T47D (cell line): ENCODE data around the gene LOXHD1.

Source experiments
- DNase-seq, 2 experiments: peaks; one replicate each; pipeline versions ENCODE4 v3.0.0 to v3.0.0-alpha.2; 2011 to 2012; ENCODE audit warnings: low read depth in 1 of 2, low spot score in 1 of 2
- JUND ChIP-seq: IDR thresholded peaks from 2 replicates; pipeline ENCODE4 v1.6.1; 2012; ENCODE audit warnings: low read depth
- in situ Hi-C: cut with HindIII; loops from 2 replicates; pipeline ENCODE4 v1.10.0; 2016; ENCODE audit warnings: low sequenced_read_pairs, low pct_unique_long_range_greater_than_20kb

LOXHD1 gene

GRCh38 chr18:46559296-46559695 is 97.7 kb downstream of the LOXHD1 start:
- no peak for DNase-seq
- TF ChIP-seq JUND, result no peak
- in situ Hi-C loops, result no loop called here

- TF ChIP-seq JUND, result no peak
- in situ Hi-C loops, result no loop called here
- DNase-seq, result no peak
Measured at GRCh38 chr18:46556590-46557206, 100.3 kb downstream of the LOXHD1 start.

- in situ Hi-C loops, result no loop called here
- no peak for TF ChIP-seq JUND
- peak in 1 of 2 experiments; percentile 30 for DNase-seq
Measured at GRCh38 chr18:46555724-46556123, 101.3 kb downstream of the LOXHD1 start.

- TF ChIP-seq JUND, result no peak
- DNase-seq, result no peak
- in situ Hi-C loops, result no loop called here
Measured at GRCh38 chr18:46555213-46555612, 101.8 kb downstream of the LOXHD1 start.

- DNase-seq, result no peak
- in situ Hi-C loops, result no loop called here
- TF ChIP-seq JUND, result no peak
Measured at GRCh38 chr18:46554406-46555080, 102.5 kb downstream of the LOXHD1 start.

- no peak for DNase-seq
- in situ Hi-C loops, result no loop called here
- TF ChIP-seq JUND, result no peak
Measured at GRCh38 chr18:46550609-46551008, 106.4 kb downstream of the LOXHD1 start.

- no peak for DNase-seq
- in situ Hi-C loops, result no loop called here
- no peak for TF ChIP-seq JUND
Measured at GRCh38 chr18:46547520-46547919, 109.5 kb downstream of the LOXHD1 start.

- no peak for TF ChIP-seq JUND
- DNase-seq, result peak in 1 of 2 experiments; percentile 2
- in situ Hi-C loops, result no loop called here
Measured at GRCh38 chr18:46546111-46546640, 110.8 kb downstream of the LOXHD1 start.

- no peak for TF ChIP-seq JUND
- peak; percentile 11 to 66 for DNase-seq
- in situ Hi-C loops, result no loop called here
Measured at GRCh38 chr18:46542545-46542944, 114.5 kb downstream of the LOXHD1 start.

GRCh38 chr18:46541626-46542189 is 115.3 kb downstream of the LOXHD1 start:
- TF ChIP-seq JUND, result no peak
- DNase-seq, result no peak
- in situ Hi-C loops, result no loop called here

- DNase-seq, result no peak
- no peak for TF ChIP-seq JUND
- in situ Hi-C loops, result no loop called here
Measured at GRCh38 chr18:46538376-46538775, 118.6 kb downstream of the LOXHD1 start.

- no peak for TF ChIP-seq JUND
- DNase-seq, result no peak
- in situ Hi-C loops, result no loop called here
Measured at GRCh38 chr18:46536215-46536874, 120.7 kb downstream of the LOXHD1 start.

- no peak for DNase-seq
- TF ChIP-seq JUND, result no peak
- in situ Hi-C loops, result no loop called here
Measured at GRCh38 chr18:46531482-46531881, 125.5 kb downstream of the LOXHD1 start.
